Activated naive CD4-positive, alpha-beta T cell treated with anti-CD3 and anti-CD28 coated beads, Interleukin-2, amount 50 U/mL, for 72 hours (primary cell): ENCODE measurements around the gene CDC14A. TPM values are rescaled to one million over a fixed set of nuclear protein-coding genes. Genes with fewer than 3 reads are reported as not detected.
"Not testable (repeated sequence)": the region's sequence is repeated elsewhere in the genome, so short reads cannot be mapped to it uniquely, and the experiment has no call there.

Experiments used
- ATAC-seq, 2 donors: fragments of 150-1000 bp; cut with Tn5 transposase; 2 replicates each; pipeline ENCODE4 v1.10.0; 2021; ENCODE audit warnings: mild to moderate bottlenecking in 2 of 2, moderate library complexity in 2 of 2
- DNase-seq, 2 donors: peaks; one replicate each; pipeline ENCODE4 v3.0.0; 2021 to 2022; ENCODE audit warnings: low spot score in 2 of 2
- H3K27ac Mint-ChIP-seq, 2 donors: one replicate each; pipeline ENCODE4 v1.8.0; 2022; ENCODE audit warnings: mild to moderate bottlenecking in 2 of 2, mixed read lengths in 2 of 2
- H3K36me3 Mint-ChIP-seq, 2 donors: one replicate each; pipeline ENCODE4 v1.8.0; 2022; ENCODE audit warnings: mixed read lengths in 2 of 2
- H3K9me3 Mint-ChIP-seq, 2 donors: one replicate each; pipeline ENCODE4 v1.8.0; 2022; ENCODE audit warnings: mixed read lengths in 2 of 2
- total RNA-seq, 2 donors: library from RNA; stranded (reverse); gene quantifications; one replicate each; pipeline ENCODE4 v1.2.3, GENCODE V29; 2022

CDC14A gene
- total RNA-seq, 2 donors from 2014 or later: 13.0 to 16.0 TPM

DNA sequence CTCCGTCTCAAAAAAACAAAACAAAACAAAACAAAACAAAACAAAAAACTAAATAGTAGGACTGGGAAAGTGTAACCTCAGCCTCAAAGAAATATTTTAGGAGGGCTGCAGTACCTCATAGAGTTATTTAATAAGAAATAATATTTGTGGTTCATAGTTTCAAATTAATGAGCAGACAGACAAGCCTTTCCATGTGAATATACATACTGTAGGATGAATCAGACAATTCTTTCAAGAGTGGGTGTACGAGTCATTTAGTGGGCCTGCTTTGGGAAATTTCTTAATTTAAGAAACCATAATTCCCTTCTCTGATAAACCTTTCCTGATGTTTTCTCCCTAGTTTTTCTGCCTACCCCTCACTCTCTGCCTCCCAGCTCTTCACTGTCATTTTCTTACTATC is 52.5 kb downstream of the CDC14A start:
- peaks cover 0 to 25% of the 10 kb centered on the region in 2 donors for H3K36me3 Mint-ChIP-seq
- H3K27ac Mint-ChIP-seq: peak overlapping the region in 1 of 2 donors; percentile 76
- peaks cover 6 to 22% of the 10 kb centered on the region in 2 donors for H3K9me3 Mint-ChIP-seq
- no peak for ATAC-seq
- DNase-seq: no peak

DNA sequence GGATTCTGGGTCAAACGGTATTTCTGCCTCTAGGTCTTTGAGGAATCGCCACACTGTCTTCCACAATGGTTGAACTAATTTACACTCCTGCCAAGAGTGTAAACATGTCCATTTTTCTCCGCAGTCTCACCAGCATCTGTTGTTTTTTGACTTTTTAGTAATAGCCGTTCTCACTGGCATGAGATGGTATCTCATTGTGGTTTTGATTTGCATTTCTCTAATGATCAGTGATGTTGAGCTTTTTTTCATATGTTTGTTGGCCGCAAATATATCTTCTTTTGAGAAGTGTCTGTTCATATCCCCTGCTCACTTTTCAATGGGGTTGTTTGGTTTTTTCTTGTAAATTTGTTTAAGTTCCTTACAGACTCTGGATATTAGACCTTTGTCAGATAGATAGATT is 53.6 kb downstream of the CDC14A start:
- not testable (repeated sequence) for DNase-seq, H3K27ac Mint-ChIP-seq, ATAC-seq
- Mint-ChIP-seq H3K36me3 (peaks cover 0 to 25% of the 10 kb centered on the region in 2 donors), H3K9me3 (peaks cover 6 to 22% of the 10 kb centered on the region in 2 donors)

DNA sequence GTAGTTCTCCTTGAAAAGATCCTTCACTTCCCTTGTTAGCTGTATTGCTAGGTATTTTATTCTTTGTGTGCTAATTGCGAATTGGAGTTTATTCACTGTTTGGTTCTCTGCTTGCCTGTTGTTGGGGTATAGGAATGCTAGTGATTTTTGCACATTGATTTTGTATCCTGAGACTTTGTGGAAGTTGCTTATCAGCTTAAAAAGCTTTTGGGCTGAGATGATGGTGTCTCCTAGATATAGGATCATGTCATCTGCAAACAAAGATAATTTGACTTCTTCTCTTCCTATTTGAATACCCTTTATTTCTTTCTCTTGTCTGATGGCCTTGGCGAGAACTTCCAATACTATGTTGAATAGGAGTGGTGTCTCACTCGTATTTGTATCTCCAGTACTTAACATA is 55.1 kb downstream of the CDC14A start:
- ATAC-seq, DNase-seq: not testable (repeated sequence)
- Mint-ChIP-seq H3K27ac (peak overlapping the region in 1 of 2 donors; percentile 23), H3K36me3 (peaks cover 0 to 35% of the 10 kb centered on the region in 2 donors), H3K9me3 (peaks cover 6 to 22% of the 10 kb centered on the region in 2 donors)

DNA sequence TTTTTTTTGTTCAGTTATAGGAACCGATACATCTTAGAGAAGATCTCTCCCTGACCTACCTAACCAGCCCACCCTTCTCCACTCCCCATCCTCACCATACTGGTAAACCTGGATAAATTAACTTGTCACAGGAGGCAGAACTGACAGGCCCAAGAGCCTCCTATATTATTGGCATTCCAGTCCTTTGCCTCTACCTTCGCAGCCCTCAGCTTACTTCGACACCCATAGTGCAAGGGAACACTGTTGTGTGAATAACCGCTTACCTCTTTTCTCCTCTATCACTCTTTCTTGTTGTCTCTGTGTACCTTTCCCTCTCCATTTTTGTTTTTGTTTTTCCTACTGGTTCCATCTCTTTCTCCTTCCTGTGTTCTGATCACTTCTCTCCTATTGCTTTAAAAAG is 58.7 kb downstream of the CDC14A start:
- H3K36me3 Mint-ChIP-seq: peaks cover 0 to 35% of the 10 kb centered on the region in 2 donors

DNA sequence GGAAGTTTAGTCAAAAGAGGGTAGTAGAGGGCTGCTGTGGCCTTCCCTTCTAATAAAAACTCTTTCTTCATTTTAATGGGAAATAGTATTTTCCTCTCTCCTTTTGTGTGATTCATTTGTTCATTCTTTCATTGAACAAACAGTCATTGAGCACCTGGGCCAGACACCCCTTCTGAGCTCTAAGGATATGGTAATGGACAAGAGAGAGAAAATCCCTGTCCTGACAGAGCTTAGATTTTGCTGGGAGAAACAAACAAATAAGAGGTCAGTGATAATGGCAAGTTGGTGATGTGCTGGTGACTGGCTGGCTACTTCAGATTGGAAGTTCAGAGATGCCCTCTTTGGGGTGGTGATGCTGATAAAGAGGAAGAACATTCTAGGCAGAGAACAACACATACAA is 59.3 kb downstream of the CDC14A start:
- H3K36me3 Mint-ChIP-seq: peaks cover 0 to 35% of the 10 kb centered on the region in 2 donors

More for the DNA sequence above, 58.7 kb downstream of the CDC14A start:
- ATAC-seq: no peak
- DNase-seq: no peak
- peak overlapping the region in 1 of 2 donors; percentile 24 for H3K27ac Mint-ChIP-seq
- H3K9me3 Mint-ChIP-seq: peaks cover 6 to 22% of the 10 kb centered on the region in 2 donors

DNA sequence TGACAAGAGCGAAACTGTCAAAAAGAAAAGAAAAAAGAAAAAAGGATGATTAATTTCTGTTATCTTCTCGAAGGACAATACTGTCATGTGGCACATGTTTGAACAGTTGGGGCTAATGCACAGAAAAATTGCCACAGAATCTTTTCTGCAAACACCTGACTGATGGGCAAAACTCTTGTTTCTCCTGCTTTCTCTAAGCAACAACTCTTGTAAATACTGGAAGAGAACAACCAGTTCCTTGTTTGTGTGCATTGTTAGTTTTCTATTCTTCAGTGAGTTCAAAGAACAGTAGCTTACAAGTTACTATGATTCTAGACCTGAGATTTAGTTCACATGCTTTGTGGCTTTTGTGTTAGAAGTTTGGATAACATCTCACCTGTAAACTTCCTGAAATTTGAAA is 60.7 kb downstream of the CDC14A start:
- peak in 1 of 2 donors; percentile 24 for ATAC-seq
- no peak overlapping the region for H3K27ac Mint-ChIP-seq
- H3K9me3 Mint-ChIP-seq: peaks cover 6 to 15% of the 10 kb centered on the region in 2 donors
- no peak for DNase-seq
- H3K36me3 Mint-ChIP-seq: peaks cover 3 to 30% of the 10 kb centered on the region in 2 donors

More for the DNA sequence above, 59.3 kb downstream of the CDC14A start:
- Mint-ChIP-seq H3K9me3 (peaks cover 6 to 22% of the 10 kb centered on the region in 2 donors), H3K27ac (peak overlapping the region; percentile 13 to 24)
- DNase-seq (no peak), ATAC-seq (no peak)

DNA sequence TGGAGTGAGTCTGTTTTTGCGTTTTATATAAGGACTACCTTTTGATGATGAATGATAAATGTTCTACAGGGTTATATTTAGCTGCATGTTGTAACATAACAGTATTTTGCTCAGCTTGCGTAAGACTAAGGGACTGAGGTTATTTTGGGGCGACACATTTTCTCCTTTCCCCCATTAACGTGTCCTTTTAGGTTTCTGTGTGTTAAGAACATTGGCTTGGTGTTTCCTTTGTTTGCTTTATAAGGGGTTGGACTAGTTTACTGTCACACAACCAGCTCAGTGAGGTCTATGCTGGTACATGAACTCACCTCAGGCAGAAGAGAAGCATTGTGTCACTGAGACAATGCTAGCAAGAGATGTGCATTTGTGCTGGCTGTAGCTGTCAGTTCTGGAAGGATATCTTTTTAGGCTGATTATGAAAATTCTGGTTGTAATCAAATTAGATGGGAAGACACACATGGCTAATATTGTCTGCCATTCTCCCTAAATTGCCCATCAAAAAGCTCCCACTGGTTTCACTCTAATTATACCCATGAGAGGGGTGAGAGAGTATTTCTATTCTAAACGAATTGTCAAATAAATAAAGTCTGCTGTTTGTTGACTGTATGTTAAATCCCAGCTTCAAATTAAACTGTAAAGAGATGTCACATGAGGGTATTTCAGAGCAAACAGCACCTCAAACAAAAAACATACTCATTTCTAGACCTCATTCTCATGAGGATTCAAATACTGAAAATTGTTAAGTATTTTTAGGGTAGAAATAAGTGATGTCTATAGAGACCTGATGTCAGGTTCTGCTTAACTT is 62.6 kb downstream of the CDC14A start:
- H3K27ac Mint-ChIP-seq: no peak overlapping the region
- peak; percentile 11 to 20 for ATAC-seq
- no peak for DNase-seq
- H3K9me3 Mint-ChIP-seq: peaks cover 0 to 10% of the 10 kb centered on the region in 2 donors
- H3K36me3 Mint-ChIP-seq: peaks cover 9 to 22% of the 10 kb centered on the region in 2 donors

DNA sequence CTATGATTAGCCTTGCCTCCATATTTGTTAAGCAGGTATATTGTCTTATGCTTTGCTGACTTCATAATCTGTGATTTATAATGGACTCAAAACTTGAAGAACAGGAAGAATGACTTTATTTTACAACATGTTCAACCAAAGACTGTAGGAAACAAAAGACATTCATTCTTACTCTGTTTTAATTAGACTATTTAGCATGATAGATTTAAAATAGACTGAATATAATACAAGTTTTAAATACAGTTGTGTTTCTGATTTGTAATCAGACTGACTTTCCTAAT is 63.1 kb downstream of the CDC14A start:
- no peak for DNase-seq
- Mint-ChIP-seq H3K27ac (no peak overlapping the region), H3K36me3 (peaks cover 9 to 22% of the 10 kb centered on the region in 2 donors), H3K9me3 (peaks cover 0 to 10% of the 10 kb centered on the region in 2 donors)
- ATAC-seq: no peak

DNA sequence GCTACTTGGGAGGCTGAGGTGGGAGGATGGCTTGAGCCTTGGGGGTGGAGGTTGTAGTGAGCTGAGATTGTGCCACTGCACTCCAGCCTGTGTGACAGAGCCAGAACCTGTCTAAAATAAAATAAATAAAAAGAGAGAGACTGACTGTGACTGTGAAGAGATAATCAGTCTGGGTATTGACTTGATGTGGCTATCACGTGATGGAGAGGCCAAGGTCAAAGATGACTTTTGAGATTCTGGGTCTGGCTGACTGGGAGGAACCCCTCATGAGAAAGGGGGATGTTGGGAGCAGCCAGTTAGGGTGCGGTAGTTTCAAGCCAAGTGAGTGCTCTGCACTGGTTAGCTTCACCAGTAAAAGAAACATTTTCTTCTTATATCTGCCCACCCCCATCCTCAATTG is 66.8 kb downstream of the CDC14A start:
- no peak overlapping the region for H3K27ac Mint-ChIP-seq
- ATAC-seq (no peak), DNase-seq (no peak)
- peaks cover 9 to 13% of the 10 kb centered on the region in 2 donors for H3K36me3 Mint-ChIP-seq
- peaks cover 0 to 10% of the 10 kb centered on the region in 2 donors for H3K9me3 Mint-ChIP-seq

DNA sequence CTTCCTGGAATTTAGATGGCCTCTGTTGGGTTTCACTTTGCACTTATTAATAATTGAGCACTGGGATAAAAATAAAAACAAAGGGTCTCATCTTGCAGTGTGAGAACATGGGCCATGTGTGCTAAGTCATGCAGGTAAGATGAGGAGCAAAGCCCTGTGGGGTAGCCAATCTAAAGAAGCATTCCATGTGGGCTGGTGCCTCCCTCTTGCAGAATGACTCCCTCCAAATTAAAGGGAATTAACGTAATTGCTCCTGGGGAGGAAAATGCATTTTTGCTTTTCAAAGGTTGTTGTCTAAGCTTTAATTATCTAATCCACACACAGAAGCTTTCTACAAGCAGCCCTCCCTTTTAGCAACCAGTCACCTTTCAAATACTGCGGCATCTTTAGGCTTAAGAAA is 69.8 kb downstream of the CDC14A start:
- Mint-ChIP-seq H3K9me3 (peaks cover 0 to 10% of the 10 kb centered on the region in 2 donors), H3K27ac (peak overlapping the region in 1 of 2 donors; percentile 41), H3K36me3 (peaks cover 9 to 26% of the 10 kb centered on the region in 2 donors)
- ATAC-seq (no peak), DNase-seq (no peak)

DNA sequence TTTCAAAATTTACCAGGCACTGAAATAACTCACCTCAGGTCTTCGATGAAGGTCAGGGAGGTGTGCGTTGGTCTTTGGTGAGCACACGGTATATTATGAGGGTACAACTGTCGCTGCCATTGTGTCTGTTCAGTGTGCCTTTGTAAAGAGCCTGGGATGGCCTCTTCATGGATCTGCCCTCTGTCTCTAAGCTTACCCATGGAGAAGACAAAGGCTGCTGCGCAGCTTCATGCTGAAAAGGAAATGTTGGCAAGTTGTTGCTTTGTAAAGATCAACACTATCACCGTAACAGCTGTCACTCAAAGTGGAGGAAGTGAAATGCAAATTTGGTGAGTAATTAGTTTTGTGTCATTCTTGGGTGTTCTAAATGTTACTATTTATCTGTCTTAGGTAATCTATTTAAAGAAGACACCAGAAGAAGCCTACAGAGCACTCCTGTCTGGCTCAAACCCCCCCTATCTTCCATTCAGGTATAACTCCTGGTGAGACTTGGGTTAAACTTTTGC is 71.6 kb downstream of the CDC14A start:
- Mint-ChIP-seq H3K9me3 (no peaks in the 10 kb centered on the region), H3K27ac (peak overlapping the region in 1 of 2 donors; percentile 21), H3K36me3 (peaks cover 0 to 14% of the 10 kb centered on the region in 2 donors)
- DNase-seq (no peak), ATAC-seq (peak; percentile 36 to 39)

DNA sequence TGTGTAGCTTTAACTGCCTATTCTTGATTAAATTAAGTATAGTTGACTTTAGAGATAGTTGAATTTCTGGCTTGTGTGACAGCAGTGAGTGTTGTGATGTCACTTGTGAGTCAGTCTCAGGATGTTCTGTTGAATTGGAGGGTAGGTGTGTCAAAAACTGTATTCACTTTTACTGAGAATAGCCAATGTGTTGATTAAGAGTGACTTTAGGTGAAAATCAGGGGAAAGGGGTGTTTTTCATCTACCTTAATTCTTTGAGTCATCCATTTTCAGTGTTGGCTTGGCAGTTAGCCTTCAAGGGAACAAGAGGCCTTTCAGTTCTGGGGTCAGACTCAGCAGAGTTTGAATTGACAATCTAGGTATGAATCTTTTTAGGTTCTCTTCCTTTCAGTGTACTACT is 75.9 kb downstream of the CDC14A start:
- no peak for DNase-seq
- Mint-ChIP-seq H3K27ac (no peak overlapping the region), H3K9me3 (no peaks in the 10 kb centered on the region), H3K36me3 (peaks cover 6 to 26% of the 10 kb centered on the region in 2 donors)
- peak; percentile 84 to 87 for ATAC-seq

DNA sequence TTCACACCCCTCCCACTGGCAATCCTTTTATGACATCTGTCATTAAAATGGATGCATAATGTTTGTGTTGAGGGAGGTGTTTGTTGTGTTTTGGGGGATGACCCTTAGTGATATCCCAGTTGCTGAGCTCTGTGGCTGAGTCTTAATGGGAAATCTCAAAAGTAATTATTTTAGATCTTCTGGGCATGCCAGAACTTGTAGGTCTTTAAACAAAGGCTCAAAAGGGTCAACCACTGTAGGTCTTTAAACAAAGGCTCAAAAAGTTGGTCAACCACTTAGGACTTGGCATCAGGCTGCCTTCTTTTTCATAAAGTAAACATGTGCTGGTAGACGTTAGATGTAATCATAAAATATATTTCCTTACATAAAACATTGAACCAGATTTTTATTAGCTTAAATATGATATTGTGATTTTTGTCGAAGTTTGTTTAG is 78.0 kb downstream of the CDC14A start:
- H3K9me3 Mint-ChIP-seq: peaks cover 8 to 13% of the 10 kb centered on the region in 2 donors
- H3K36me3 Mint-ChIP-seq: peaks cover 20 to 29% of the 10 kb centered on the region in 2 donors
- H3K27ac Mint-ChIP-seq: peak overlapping the region in 1 of 2 donors; percentile 72
- DNase-seq (no peak), ATAC-seq (no peak)

DNA sequence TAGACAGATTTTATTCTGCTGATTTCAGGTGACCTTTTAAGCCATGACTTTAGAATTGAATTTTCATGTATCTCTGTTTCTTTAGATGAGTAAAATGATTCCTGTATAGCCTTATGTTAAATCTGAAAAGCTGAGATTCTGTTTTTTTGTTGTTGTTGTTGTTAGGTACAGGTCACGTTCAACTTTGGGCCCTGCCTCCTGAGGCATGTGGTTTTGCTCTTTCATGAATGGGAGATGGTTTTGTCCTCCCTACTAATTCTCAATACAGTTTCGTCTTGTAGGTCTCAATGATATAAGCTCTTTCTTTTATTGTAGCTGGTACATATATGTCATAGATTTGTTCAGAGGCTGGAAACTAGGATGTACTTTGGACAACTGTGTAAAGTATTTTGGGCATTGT is 79.6 kb downstream of the CDC14A start:
- no peak for DNase-seq
- ATAC-seq: no peak
- Mint-ChIP-seq H3K9me3 (peaks cover 8 to 13% of the 10 kb centered on the region in 2 donors), H3K36me3 (peaks cover 20 to 42% of the 10 kb centered on the region in 2 donors), H3K27ac (peak overlapping the region in 1 of 2 donors; percentile 48)

DNA sequence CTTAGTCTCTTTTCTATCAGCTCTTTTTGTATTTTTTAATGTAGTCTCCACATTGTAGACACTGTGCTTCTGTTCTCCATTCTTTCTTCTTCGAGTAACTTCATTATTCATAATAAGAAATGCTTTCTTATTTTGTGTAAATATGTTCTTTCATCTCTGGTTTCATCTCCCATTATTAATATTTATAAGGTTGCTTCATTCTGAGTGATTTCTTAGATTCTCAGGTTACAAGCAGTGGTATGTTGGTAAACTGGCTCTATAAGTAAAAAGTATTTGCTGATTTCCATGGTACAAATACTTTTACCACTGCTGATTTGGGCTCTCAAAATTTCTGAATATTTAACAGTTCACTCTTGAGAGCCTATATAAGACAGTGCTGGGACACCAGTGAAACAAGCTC is 81.3 kb downstream of the CDC14A start:
- ATAC-seq (peak in 1 of 2 donors; percentile 77), DNase-seq (no peak)
- H3K9me3 Mint-ChIP-seq: peaks cover 8 to 13% of the 10 kb centered on the region in 2 donors
- H3K27ac Mint-ChIP-seq: peak overlapping the region in 1 of 2 donors; percentile 18
- H3K36me3 Mint-ChIP-seq: peaks cover 20 to 47% of the 10 kb centered on the region in 2 donors

DNA sequence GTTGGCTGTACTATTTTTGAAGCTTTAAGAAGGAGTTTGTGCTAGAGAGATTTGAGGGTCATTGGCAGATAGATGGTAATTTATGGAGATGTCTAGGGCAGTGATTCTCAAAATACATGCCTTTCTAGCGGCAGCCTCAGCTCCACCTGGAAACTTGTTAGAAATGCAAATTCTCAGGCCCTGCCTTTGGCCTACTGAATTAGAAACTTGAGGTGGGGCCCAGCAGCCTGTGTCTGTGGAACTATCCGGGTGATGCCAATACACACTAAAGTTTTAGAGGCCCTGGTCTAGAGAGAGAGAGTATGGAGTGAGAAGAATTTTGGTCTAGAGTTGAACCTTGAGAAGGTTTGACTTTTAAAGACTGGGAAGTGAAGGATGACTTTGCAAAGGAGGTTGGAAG is 82.5 kb downstream of the CDC14A start:
- Mint-ChIP-seq H3K27ac (peak overlapping the region; percentile 27 to 81), H3K9me3 (peaks cover 8 to 13% of the 10 kb centered on the region in 2 donors), H3K36me3 (peaks cover 20 to 45% of the 10 kb centered on the region in 2 donors)
- no peak for ATAC-seq
- DNase-seq: no peak

DNA sequence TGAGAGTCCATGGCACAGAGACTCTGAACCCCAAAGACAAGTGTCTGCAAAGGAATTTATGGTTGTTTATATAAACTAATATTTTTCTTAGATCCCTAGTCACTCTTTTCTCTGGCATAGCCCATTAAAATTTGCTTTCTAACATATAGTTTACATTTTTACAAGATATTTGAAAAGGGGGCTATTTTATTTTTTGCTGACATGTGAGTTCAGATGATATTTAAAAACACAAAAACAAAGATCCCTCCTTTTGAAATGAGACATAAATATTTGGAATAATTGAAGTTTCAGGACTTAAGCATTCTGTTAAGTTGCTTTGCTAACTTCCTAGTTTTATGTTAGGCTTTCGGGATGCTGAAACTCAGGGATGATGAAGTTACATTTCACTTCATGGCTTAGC is 86.1 kb downstream of the CDC14A start:
- Mint-ChIP-seq H3K27ac (no peak overlapping the region), H3K9me3 (peaks cover 8 to 13% of the 10 kb centered on the region in 2 donors), H3K36me3 (peaks cover 15 to 35% of the 10 kb centered on the region in 2 donors)
- DNase-seq (no peak), ATAC-seq (no peak)
